Measurements from ENCODE around the gene MIEF1.
A peak's percentile ranks its signal among the peaks of the same experiment; 100 is the strongest.

Gene MIEF1

GRCh38 chr22:39502109-39502788 is at the start of gene MIEF1:
Gene MIEF1 (plus strand): TSS chr22:39502290. CDS start chr22:39511295, 9,005 bp downstream.
- peak; percentile 85 to 88 (median 87) for DNase-seq (ENCODE audit: low read depth in 2 of 3, low spot score in 2 of 3)

GRCh38 chr22:39452740-39453040 is 49.4 kb upstream of the MIEF1 start:
- DNase-seq (ENCODE audit: low read depth in 2 of 3, low spot score in 2 of 3) = no peak

GRCh38 chr22:39453765-39454378 is 48.2 kb upstream of the MIEF1 start:
- DNase-seq (ENCODE audit: low read depth in 2 of 3, low spot score in 2 of 3) = no peak

- DNase-seq (ENCODE audit: low read depth in 2 of 3, low spot score in 2 of 3) = no peak
Observed at GRCh38 chr22:39454385-39454871, 47.7 kb upstream of the MIEF1 start.

GRCh38 chr22:39456522-39457197 is 45.4 kb upstream of the MIEF1 start, which contains the start of gene MGAT3:
Gene MGAT3 (plus strand): TSS chr22:39457012. CDS start chr22:39487348, 30,336 bp downstream.
- DNase-seq (ENCODE audit: low read depth in 2 of 3, low spot score in 2 of 3) = no peak

GRCh38 chr22:39457198-39457555 is 44.9 kb upstream of the MIEF1 start:
- no peak for DNase-seq (ENCODE audit: low read depth in 2 of 3, low spot score in 2 of 3)

- DNase-seq (ENCODE audit: low read depth in 2 of 3, low spot score in 2 of 3) = no peak
Observed at GRCh38 chr22:39457556-39458443, 44.3 kb upstream of the MIEF1 start.

GRCh38 chr22:39458444-39459083 is 43.5 kb upstream of the MIEF1 start:
- DNase-seq (ENCODE audit: low read depth in 2 of 3, low spot score in 2 of 3) = no peak

GRCh38 chr22:39459681-39460080 is 42.4 kb upstream of the MIEF1 start:
- no peak for DNase-seq (ENCODE audit: low read depth in 2 of 3, low spot score in 2 of 3)

- no peak for DNase-seq (ENCODE audit: low read depth in 2 of 3, low spot score in 2 of 3)
Observed at GRCh38 chr22:39462443-39463221, 39.5 kb upstream of the MIEF1 start.

- no peak for DNase-seq (ENCODE audit: low read depth in 2 of 3, low spot score in 2 of 3)
Observed at GRCh38 chr22:39463277-39463676, 38.8 kb upstream of the MIEF1 start.

GRCh38 chr22:39463931-39464390 is 38.1 kb upstream of the MIEF1 start:
- DNase-seq (ENCODE audit: low read depth in 2 of 3, low spot score in 2 of 3) = no peak

- no peak for DNase-seq (ENCODE audit: low read depth in 2 of 3, low spot score in 2 of 3)
Observed at GRCh38 chr22:39466228-39467006, 35.7 kb upstream of the MIEF1 start.

GRCh38 chr22:39467390-39467895 is 34.6 kb upstream of the MIEF1 start:
- DNase-seq (ENCODE audit: low read depth in 2 of 3, low spot score in 2 of 3) = no peak

GRCh38 chr22:39468487-39469325 is 33.4 kb upstream of the MIEF1 start:
- DNase-seq (ENCODE audit: low read depth in 2 of 3, low spot score in 2 of 3) = no peak

GRCh38 chr22:39469326-39469680 is 32.8 kb upstream of the MIEF1 start:
- no peak for DNase-seq (ENCODE audit: low read depth in 2 of 3, low spot score in 2 of 3)

GRCh38 chr22:39469681-39470450 is 32.2 kb upstream of the MIEF1 start:
- DNase-seq (ENCODE audit: low read depth in 2 of 3, low spot score in 2 of 3) = no peak
